GM23338 (cell line): ENCODE results near the gene SERPINB8. TPM values are rescaled to one million over a fixed set of nuclear protein-coding genes. Genes with fewer than 3 reads are reported as not detected.

Experiments used
- ATAC-seq: fragments of 200-7000 bp; cut with Tn5 transposase; 3 replicates; pipeline ENCODE4 v1.9.1; 2020
- DNase-seq: peaks from one replicate; pipeline ENCODE4 v3.0.0-alpha.2; 2015; ENCODE audit warnings: low spot score
- H2AFZ ChIP-seq: fragments of 200-600 bp; sonication (generic); 2 replicates; pipeline ENCODE4 v1.8.0; 2016; ENCODE audit warnings: antibody characterized with exemption, mild to moderate bottlenecking, moderate library complexity
- H3F3A ChIP-seq: fragments of 200-600 bp; sonication (generic); replicated peaks from 2 replicates; pipeline ENCODE4 v1.8.0; 2017; ENCODE audit warnings: antibody characterized with exemption, mixed run types, low read depth
- H3K27ac ChIP-seq: fragments of 200-600 bp; sonication (generic); 2 replicates; pipeline ENCODE4 v1.6.1; 2016; ENCODE audit warnings: low read depth
- H3K27me3 ChIP-seq: fragments of 200-600 bp; sonication (generic); 2 replicates; pipeline ENCODE4 v1.8.0; 2016; ENCODE audit warnings: mild to moderate bottlenecking, mixed run types, moderate library complexity; ENCODE audit not compliant: insufficient read depth
- H3K36me3 ChIP-seq: fragments of 200-600 bp; sonication (generic); 2 replicates; pipeline ENCODE4 v1.8.0; 2016; ENCODE audit warnings: mild to moderate bottlenecking; ENCODE audit not compliant: insufficient read depth
- H3K4me1 ChIP-seq: fragments of 200-600 bp; sonication (generic); 2 replicates; pipeline ENCODE4 v1.8.0; 2016; ENCODE audit warnings: mild to moderate bottlenecking, moderate library complexity; ENCODE audit not compliant: insufficient read depth
- H3K4me2 ChIP-seq: fragments of 200-600 bp; sonication (generic); 2 replicates; pipeline ENCODE4 v1.7.1; 2017; ENCODE audit warnings: mixed run types
- H3K4me3 ChIP-seq: fragments of 200-600 bp; sonication (generic); 2 replicates; pipeline ENCODE4 v1.6.1; 2016; ENCODE audit warnings: mixed run types
- H3K79me2 ChIP-seq: fragments of 200-600 bp; sonication (generic); replicated peaks from 2 replicates; pipeline ENCODE4 v1.8.0; 2017; ENCODE audit warnings: mild to moderate bottlenecking; ENCODE audit not compliant: insufficient read depth
- H3K9me2 ChIP-seq: fragments of 200-600 bp; sonication (generic); 2 replicates; pipeline ENCODE4 v1.8.0; 2017; ENCODE audit not compliant: insufficient read depth
- H4K20me1 ChIP-seq: fragments of 200-600 bp; sonication (generic); replicated peaks from 2 replicates; pipeline ENCODE4 v1.8.0; 2017; ENCODE audit warnings: mild to moderate bottlenecking; ENCODE audit not compliant: insufficient read depth
- H3K27ac Mint-ChIP-seq: 2 replicates; pipeline ENCODE4 v1.8.0; 2020; ENCODE audit warnings: inconsistent platforms, mild to moderate bottlenecking, moderate library complexity, mixed read lengths
- H3K27me3 Mint-ChIP-seq: 3 replicates; pipeline ENCODE4 v1.8.0; 2022; ENCODE audit warnings: low read depth, mild to moderate bottlenecking, moderate library complexity, mixed read lengths, inconsistent platforms; ENCODE audit not compliant: insufficient read depth, poor library complexity
- H3K36me3 Mint-ChIP-seq: 3 replicates; pipeline ENCODE4 v1.8.0; 2021; ENCODE audit warnings: low read depth, mild to moderate bottlenecking, inconsistent platforms, moderate library complexity, mixed read lengths
- H3K4me1 Mint-ChIP-seq: 3 replicates; pipeline ENCODE4 v1.8.0; 2020; ENCODE audit warnings: mild to moderate bottlenecking, inconsistent platforms, mixed read lengths
- H3K4me3 Mint-ChIP-seq: 3 replicates; pipeline ENCODE4 v1.8.0; 2021; ENCODE audit warnings: moderate library complexity, mild to moderate bottlenecking, inconsistent platforms, mixed read lengths
- H3K9me3 Mint-ChIP-seq: 3 replicates; pipeline ENCODE4 v1.8.0; 2020; ENCODE audit warnings: moderate library complexity, mild to moderate bottlenecking, inconsistent platforms, mixed read lengths
- CREB1 ChIP-seq: fragments of 250-450 bp; sonication (Bioruptor Pico); IDR thresholded peaks from 2 replicates; pipeline ENCODE4 v1.5.0; 2020; ENCODE audit warnings: low read depth, mild to moderate bottlenecking, moderate library complexity
- CTCF ChIP-seq, 2 experiments: fragments of 200-600 bp in 1 of 2; sonication (generic) in 1 of 2; conservative IDR thresholded peaks; 2 replicates each; pipeline versions ENCODE4 v1.5.1 to v1.6.1; 2016 to 2017; ENCODE audit warnings: antibody characterized with exemption in 2 of 2, low read depth in 2 of 2, mild to moderate bottlenecking in 2 of 2, moderate library complexity in 1 of 2
- EZH2 ChIP-seq: fragments of 200-600 bp; sonication (generic); IDR thresholded peaks from one replicate; pipeline ENCODE4 v1.8.0; 2017; ENCODE audit warnings: antibody characterized with exemption, mild to moderate bottlenecking, low read depth; ENCODE audit not compliant: unreplicated experiment
- EZH2phosphoT487 ChIP-seq: fragments of 200-600 bp; sonication (generic); IDR thresholded peaks from one replicate; pipeline ENCODE4 v1.8.1; 2018; ENCODE audit warnings: antibody characterized with exemption; ENCODE audit not compliant: unreplicated experiment
- JUNB ChIP-seq: IDR thresholded peaks from one replicate; pipeline ENCODE4 v1.6.1; 2016; ENCODE audit warnings: antibody characterized with exemption; ENCODE audit not compliant: unreplicated experiment
- NANOG ChIP-seq: IDR thresholded peaks from 2 replicates; pipeline ENCODE4 v1.6.1; 2016; ENCODE audit warnings: antibody characterized with exemption, borderline replicate concordance
- POLR2AphosphoS5 ChIP-seq: IDR thresholded peaks from 2 replicates; pipeline ENCODE4 v1.6.1; 2016; ENCODE audit warnings: antibody characterized with exemption, low read depth
- REST ChIP-seq: IDR thresholded peaks from one replicate; pipeline ENCODE4 v1.6.1; 2018; ENCODE audit warnings: antibody characterized with exemption; ENCODE audit not compliant: unreplicated experiment
- STAT1 ChIP-seq: IDR thresholded peaks from one replicate; pipeline ENCODE4 v1.6.1; 2016; ENCODE audit warnings: antibody characterized with exemption; ENCODE audit not compliant: unreplicated experiment
- ZNF114 ChIP-seq: fragments of 250-450 bp; sonication (Bioruptor Pico); IDR thresholded peaks from 2 replicates; pipeline ENCODE4 v1.5.0; 2020; ENCODE audit warnings: mild to moderate bottlenecking, moderate library complexity
- ZNF331 ChIP-seq: fragments of 250-450 bp; sonication (Bioruptor Pico); IDR thresholded peaks from 2 replicates; pipeline ENCODE4 v1.5.0; 2020; ENCODE audit warnings: low read depth, mild to moderate bottlenecking, moderate library complexity
- ZNF462 ChIP-seq: fragments of 250-450 bp; sonication (Bioruptor Pico); IDR thresholded peaks from 2 replicates; pipeline ENCODE4 v1.5.0; 2020; ENCODE audit warnings: mild to moderate bottlenecking, moderate library complexity
- polyA plus RNA-seq: library from polyadenylated mRNA; unstranded; fragments of >200 nt; fragmentation: Nextera tagmentation; extraction: Ambion mirVana; gene quantifications from 2 replicates; pipeline ENCODE4 v1.2.1, GENCODE V29; 2016
- total RNA-seq: library from RNA; depleted of rRNA; stranded (reverse); fragments of >200 nt; shearing (Covaris generic); gene quantifications from 2 replicates; pipeline ENCODE4 v1.2.3, GENCODE V29; 2014
- TF ChIP-seq, protein P1 (sequence below): IDR thresholded peaks from 2 replicates; pipeline ENCODE4 v1.6.1; 2016; ENCODE audit warnings: antibody characterized with exemption

SERPINB8 gene
- total and polyA plus RNA-seq, 2 experiments from 2014 or later, result 0.50 to 2.1 TPM

- peak overlapping the region; percentile 83 for H2AFZ ChIP-seq
- no peaks in the 10 kb centered on the region; the same call in 2 of the 3 replicates for H3K9me3 Mint-ChIP-seq
- no peaks in the 10 kb centered on the region for H3K9me2 ChIP-seq
- H3K27ac Mint-ChIP-seq, result peak overlapping the region; percentile 89
- ATAC-seq, result peak; percentile 76
- no peaks in the 10 kb centered on the region for H3K36me3 ChIP-seq
- no peaks in the 10 kb centered on the region for H4K20me1 ChIP-seq
- no peak for TF ChIP-seq ZNF114 (CRISPR knock-in tag)
- no peak for TF ChIP-seq ZNF331 (CRISPR knock-in tag)
- TF ChIP-seq, protein P1, sequence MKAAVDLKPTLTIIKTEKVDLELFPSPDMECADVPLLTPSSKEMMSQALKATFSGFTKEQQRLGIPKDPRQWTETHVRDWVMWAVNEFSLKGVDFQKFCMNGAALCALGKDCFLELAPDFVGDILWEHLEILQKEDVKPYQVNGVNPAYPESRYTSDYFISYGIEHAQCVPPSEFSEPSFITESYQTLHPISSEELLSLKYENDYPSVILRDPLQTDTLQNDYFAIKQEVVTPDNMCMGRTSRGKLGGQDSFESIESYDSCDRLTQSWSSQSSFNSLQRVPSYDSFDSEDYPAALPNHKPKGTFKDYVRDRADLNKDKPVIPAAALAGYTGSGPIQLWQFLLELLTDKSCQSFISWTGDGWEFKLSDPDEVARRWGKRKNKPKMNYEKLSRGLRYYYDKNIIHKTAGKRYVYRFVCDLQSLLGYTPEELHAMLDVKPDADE, result no peak
- TF ChIP-seq CTCF (conservative IDR thresholded peaks at IDR 0.05; ENCODE audit: low read depth in 2 of 2), result no peak
- TF ChIP-seq CREB1 (CRISPR knock-in tag), result no peak
- no peak for TF ChIP-seq STAT1
- TF ChIP-seq JUNB, result no peak
- TF ChIP-seq EZH2, result no peak
- TF ChIP-seq ZNF462 (CRISPR knock-in tag), result no peak
- TF ChIP-seq REST, result no peak
- no peak for TF ChIP-seq EZH2phosphoT487
- TF ChIP-seq POLR2AphosphoS5, result no peak
- TF ChIP-seq NANOG, result no peak
- peak; percentile 65 for DNase-seq
- peak overlapping the region; percentile 85 for H3K4me3 Mint-ChIP-seq
- peaks cover 34% of the 10 kb centered on the region for H3K27me3 Mint-ChIP-seq
- H3K4me1 ChIP-seq, result peaks cover 13% of the 10 kb centered on the region
- H3K27ac ChIP-seq, result peak overlapping the region; percentile 92
- no peaks in the 10 kb centered on the region; the same call in 2 of the 3 replicates for H3K36me3 Mint-ChIP-seq
- peaks cover 69% of the 10 kb centered on the region for H3K27me3 ChIP-seq
- H3F3A ChIP-seq, result 0 out of 2 replicates have a peak, but pooled peaks cover 2% of the 10 kb centered on the region
- no peaks in the 10 kb centered on the region; the same call in 1 of the 2 replicates for H3K79me2 ChIP-seq
- peaks cover 25% of the 10 kb centered on the region for H3K4me1 Mint-ChIP-seq
- peak overlapping the region; percentile 97 for H3K4me3 ChIP-seq
- peak overlapping the region; percentile 89 for H3K4me2 ChIP-seq
These were observed 926 bp downstream of the SERPINB8 start for GRCh38 chr18:63970809-63971205.
